WTC11 (cell line): Measurements from ENCODE around the gene EPHA2. TPM values are rescaled to one million over a fixed set of nuclear protein-coding genes. Genes with fewer than 3 reads are reported as not detected.

Experiments used
- ATF1 ChIP-seq: sonication (generic); formaldehyde crosslinking; IDR thresholded peaks from 2 replicates; pipeline ENCODE4 v1.8.1; 2023; ENCODE audit warnings: mild to moderate bottlenecking, moderate library complexity, missing genetic modification reagents
- CBFB ChIP-seq: sonication (generic); formaldehyde crosslinking; IDR thresholded peaks from 2 replicates; pipeline ENCODE4 v1.8.1; 2022; ENCODE audit warnings: mild to moderate bottlenecking, low read depth, missing genetic modification reagents
- CREB1 ChIP-seq: sonication (generic); formaldehyde crosslinking; IDR thresholded peaks from 2 replicates; pipeline ENCODE4 v1.8.0; 2023; ENCODE audit warnings: mild to moderate bottlenecking, missing genetic modification reagents
- ELF4 ChIP-seq: sonication (generic); formaldehyde crosslinking; IDR thresholded peaks from 2 replicates; pipeline ENCODE4 v1.8.1; 2022; ENCODE audit warnings: low read depth, mild to moderate bottlenecking, moderate library complexity, missing genetic modification reagents
- ESRRA ChIP-seq: sonication (generic); formaldehyde crosslinking; IDR thresholded peaks from 2 replicates; pipeline ENCODE4 v1.8.1; 2022; ENCODE audit warnings: mild to moderate bottlenecking, missing genetic modification reagents, borderline replicate concordance
- FOXK1 ChIP-seq: sonication (generic); formaldehyde crosslinking; IDR thresholded peaks from 2 replicates; pipeline ENCODE4 v1.8.0; 2022; ENCODE audit warnings: mild to moderate bottlenecking, moderate library complexity, missing genetic modification reagents
- FOXP1 ChIP-seq: sonication (generic); formaldehyde crosslinking; IDR thresholded peaks from 2 replicates; pipeline ENCODE4 v1.8.0; 2022; ENCODE audit warnings: missing genetic modification reagents, mild to moderate bottlenecking, moderate library complexity, borderline replicate concordance
- GRHL2 ChIP-seq: fragments of 250-450 bp; sonication (Bioruptor Pico); IDR thresholded peaks from 2 replicates; pipeline ENCODE4 v1.8.0; 2022; ENCODE audit warnings: mild to moderate bottlenecking, moderate library complexity; ENCODE audit not compliant: insufficient replicate concordance, severe bottlenecking
- HMGA2 ChIP-seq: fragments of 250-450 bp; sonication (Bioruptor Pico); IDR thresholded peaks from 2 replicates; pipeline ENCODE4 v1.4.0; 2021; ENCODE audit warnings: mild to moderate bottlenecking, moderate library complexity
- IRF2 ChIP-seq: sonication (generic); formaldehyde crosslinking; IDR thresholded peaks from 2 replicates; pipeline ENCODE4 v1.8.0; 2022; ENCODE audit warnings: low read depth, missing genetic modification reagents, borderline replicate concordance
- JAZF1 ChIP-seq: fragments of 250-450 bp; sonication (Bioruptor Pico); IDR thresholded peaks from 2 replicates; pipeline ENCODE4 v1.9.0; 2021; ENCODE audit warnings: moderate library complexity, mild to moderate bottlenecking, inconsistent platforms
- JUN ChIP-seq: sonication (generic); formaldehyde crosslinking; IDR thresholded peaks from 2 replicates; pipeline ENCODE4 v1.8.0; 2023; ENCODE audit warnings: mild to moderate bottlenecking, missing genetic modification reagents
- MXD4 ChIP-seq: fragments of 250-450 bp; sonication (Bioruptor Pico); IDR thresholded peaks from 2 replicates; pipeline ENCODE4 v1.8.0; 2021; ENCODE audit warnings: mild to moderate bottlenecking, moderate library complexity, borderline replicate concordance
- MYBL2 ChIP-seq: sonication (generic); formaldehyde crosslinking; IDR thresholded peaks from 2 replicates; pipeline ENCODE4 v1.8.1; 2023; ENCODE audit warnings: mild to moderate bottlenecking, moderate library complexity, missing genetic modification reagents
- NR2C2 ChIP-seq: sonication (generic); formaldehyde crosslinking; IDR thresholded peaks from 2 replicates; pipeline ENCODE4 v1.8.0; 2022; ENCODE audit warnings: mild to moderate bottlenecking, missing genetic modification reagents
- NR3C1 ChIP-seq: sonication (generic); formaldehyde crosslinking; conservative IDR thresholded peaks from 2 replicates; pipeline ENCODE4 v1.8.1; 2023; ENCODE audit warnings: low read depth, mild to moderate bottlenecking, missing genetic modification reagents
- RORB ChIP-seq: fragments of 250-450 bp; sonication (Bioruptor Pico); IDR thresholded peaks from 2 replicates; pipeline ENCODE4 v1.9.0; 2021; ENCODE audit warnings: mild to moderate bottlenecking
- TCF7 ChIP-seq: sonication (generic); formaldehyde crosslinking; IDR thresholded peaks from 2 replicates; pipeline ENCODE4 v1.8.0; 2022; ENCODE audit warnings: mild to moderate bottlenecking, low read depth, missing genetic modification reagents, moderate library complexity
- TEAD1 ChIP-seq: sonication (generic); formaldehyde crosslinking; IDR thresholded peaks from 2 replicates; pipeline ENCODE4 v1.8.0; 2022; ENCODE audit warnings: mild to moderate bottlenecking, missing genetic modification reagents
- ZNF121 ChIP-seq: sonication (generic); formaldehyde crosslinking; IDR thresholded peaks from 2 replicates; pipeline ENCODE4 v1.8.0; 2023; ENCODE audit warnings: missing genetic modification reagents
- ZNF138 ChIP-seq: sonication (generic); formaldehyde crosslinking; conservative IDR thresholded peaks from 2 replicates; pipeline ENCODE4 v1.8.1; 2022; ENCODE audit warnings: mild to moderate bottlenecking, moderate library complexity, missing genetic modification reagents
- ZNF219 ChIP-seq: sonication (generic); formaldehyde crosslinking; IDR thresholded peaks from 2 replicates; pipeline ENCODE4 v1.8.0; 2023; ENCODE audit warnings: missing genetic modification reagents, mild to moderate bottlenecking, borderline replicate concordance
- ZNF317 ChIP-seq: sonication (generic); formaldehyde crosslinking; IDR thresholded peaks from 2 replicates; pipeline ENCODE4 v1.8.1; 2023; ENCODE audit warnings: low read depth, mild to moderate bottlenecking, moderate library complexity, missing genetic modification reagents, borderline replicate concordance
- ZNF671 ChIP-seq: fragments of 250-450 bp; sonication (Bioruptor Pico); IDR thresholded peaks from 2 replicates; pipeline ENCODE4 v1.8.0; 2021; ENCODE audit warnings: mild to moderate bottlenecking
- total RNA-seq: library from RNA; stranded (reverse); gene quantifications from 3 replicates; pipeline ENCODE4 v1.2.3, GENCODE V29; 2021
- TF ChIP-seq, protein P1 (sequence below): sonication (generic); formaldehyde crosslinking; IDR thresholded peaks from 2 replicates; pipeline ENCODE4 v1.8.0; 2023; ENCODE audit warnings: missing genetic modification reagents
- TF ChIP-seq, protein P2 (sequence below): sonication (generic); formaldehyde crosslinking; IDR thresholded peaks from 2 replicates; pipeline ENCODE4 v1.8.0; 2022; ENCODE audit warnings: mild to moderate bottlenecking, missing genetic modification reagents
- TF ChIP-seq, protein P3 (sequence below): sonication (generic); formaldehyde crosslinking; IDR thresholded peaks from 2 replicates; pipeline ENCODE4 v1.8.1; 2022; ENCODE audit warnings: low read depth, mild to moderate bottlenecking, moderate library complexity, missing genetic modification reagents, borderline replicate concordance
- TF ChIP-seq, protein P4 (sequence below): sonication (generic); formaldehyde crosslinking; IDR thresholded peaks from 2 replicates; pipeline ENCODE4 v1.8.0; 2022; ENCODE audit warnings: mild to moderate bottlenecking, missing genetic modification reagents
- TF ChIP-seq, protein P5 (sequence below): fragments of 250-450 bp; sonication (Bioruptor Pico); IDR thresholded peaks from 2 replicates; pipeline ENCODE4 v1.8.0; 2021; ENCODE audit warnings: mild to moderate bottlenecking
- TF ChIP-seq, protein P6 (sequence below): sonication (generic); formaldehyde crosslinking; IDR thresholded peaks from 2 replicates; pipeline ENCODE4 v1.8.1; 2022; ENCODE audit warnings: mild to moderate bottlenecking, missing genetic modification reagents, moderate library complexity, borderline replicate concordance
- TF ChIP-seq, protein P7 (sequence below): fragments of 250-450 bp; sonication (Bioruptor Pico); conservative IDR thresholded peaks from 2 replicates; pipeline ENCODE4 v1.9.0; 2021; ENCODE audit warnings: mild to moderate bottlenecking

EPHA2 gene
- total RNA-seq, 1 experiment from 2014 or later: 44.4 TPM

DNA sequence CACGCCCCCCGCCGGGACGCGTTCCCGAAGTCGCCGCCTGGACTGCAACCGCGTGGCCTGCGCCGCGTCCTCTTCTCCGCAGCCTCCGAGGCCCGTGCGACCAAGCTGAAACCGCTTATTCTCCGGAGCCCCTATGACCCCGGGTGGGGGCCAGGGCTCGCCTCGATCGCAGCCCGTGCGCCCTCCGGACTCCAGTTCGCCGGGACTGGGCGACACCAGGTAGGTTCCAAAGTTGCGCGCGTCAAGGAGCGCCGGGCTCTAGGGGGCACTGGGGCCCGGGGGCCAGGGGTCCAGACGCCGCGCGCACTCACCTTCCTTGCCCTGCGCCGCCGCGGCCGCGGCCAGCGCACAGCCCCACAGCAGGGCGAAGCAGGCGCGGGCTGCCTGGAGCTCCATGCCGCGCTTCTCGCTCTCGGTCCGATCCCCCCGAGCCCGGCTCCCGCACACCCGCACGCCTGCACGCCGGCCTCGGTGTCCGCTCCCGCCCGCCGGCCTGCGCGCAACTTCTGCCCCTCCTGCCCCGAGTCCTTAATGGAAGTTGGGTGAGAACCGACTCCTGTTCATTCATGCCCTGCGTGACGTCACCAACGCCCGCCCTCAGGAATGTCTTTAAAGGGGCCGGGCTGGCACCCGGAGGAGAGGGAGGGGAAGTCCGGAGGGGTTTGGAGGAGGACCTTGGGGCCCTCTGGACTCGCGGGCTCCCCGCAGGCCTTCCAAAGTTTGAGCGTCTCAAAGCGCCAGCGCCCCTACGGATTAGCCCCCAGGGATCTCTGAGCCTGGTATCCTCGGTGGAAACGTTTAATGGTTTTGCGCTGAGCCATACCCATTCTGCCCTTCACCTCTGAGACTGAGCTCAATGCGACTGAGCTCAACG is at the start of gene EPHA2 (continued):
- no peak for TF ChIP-seq ATF1
- peak; percentile 43; the same call in 1 of the 2 replicates for TF ChIP-seq FOXK1 (CRISPR knock-in tag)
- no peak for TF ChIP-seq NR3C1 (CRISPR knock-in tag)
- TF ChIP-seq ZNF671: no peak
- TF ChIP-seq, protein P1, sequence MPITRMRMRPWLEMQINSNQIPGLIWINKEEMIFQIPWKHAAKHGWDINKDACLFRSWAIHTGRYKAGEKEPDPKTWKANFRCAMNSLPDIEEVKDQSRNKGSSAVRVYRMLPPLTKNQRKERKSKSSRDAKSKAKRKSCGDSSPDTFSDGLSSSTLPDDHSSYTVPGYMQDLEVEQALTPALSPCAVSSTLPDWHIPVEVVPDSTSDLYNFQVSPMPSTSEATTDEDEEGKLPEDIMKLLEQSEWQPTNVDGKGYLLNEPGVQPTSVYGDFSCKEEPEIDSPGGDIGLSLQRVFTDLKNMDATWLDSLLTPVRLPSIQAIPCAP (CRISPR knock-in tag): no peak; the same call in 1 of the 2 replicates
- no peak; the same call in 1 of the 2 replicates for TF ChIP-seq ZNF138 (CRISPR knock-in tag)
- TF ChIP-seq, protein P2, sequence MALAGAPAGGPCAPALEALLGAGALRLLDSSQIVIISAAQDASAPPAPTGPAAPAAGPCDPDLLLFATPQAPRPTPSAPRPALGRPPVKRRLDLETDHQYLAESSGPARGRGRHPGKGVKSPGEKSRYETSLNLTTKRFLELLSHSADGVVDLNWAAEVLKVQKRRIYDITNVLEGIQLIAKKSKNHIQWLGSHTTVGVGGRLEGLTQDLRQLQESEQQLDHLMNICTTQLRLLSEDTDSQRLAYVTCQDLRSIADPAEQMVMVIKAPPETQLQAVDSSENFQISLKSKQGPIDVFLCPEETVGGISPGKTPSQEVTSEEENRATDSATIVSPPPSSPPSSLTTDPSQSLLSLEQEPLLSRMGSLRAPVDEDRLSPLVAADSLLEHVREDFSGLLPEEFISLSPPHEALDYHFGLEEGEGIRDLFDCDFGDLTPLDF (CRISPR knock-in tag): no peak
- no peak; the same call in 1 of the 2 replicates for TF ChIP-seq MYBL2 (CRISPR knock-in tag)
- TF ChIP-seq CREB1 (CRISPR knock-in tag): 0 out of 2 replicates have a peak, but pooled peaks have one; percentile 68
- TF ChIP-seq IRF2: no peak
- TF ChIP-seq, protein P3, sequence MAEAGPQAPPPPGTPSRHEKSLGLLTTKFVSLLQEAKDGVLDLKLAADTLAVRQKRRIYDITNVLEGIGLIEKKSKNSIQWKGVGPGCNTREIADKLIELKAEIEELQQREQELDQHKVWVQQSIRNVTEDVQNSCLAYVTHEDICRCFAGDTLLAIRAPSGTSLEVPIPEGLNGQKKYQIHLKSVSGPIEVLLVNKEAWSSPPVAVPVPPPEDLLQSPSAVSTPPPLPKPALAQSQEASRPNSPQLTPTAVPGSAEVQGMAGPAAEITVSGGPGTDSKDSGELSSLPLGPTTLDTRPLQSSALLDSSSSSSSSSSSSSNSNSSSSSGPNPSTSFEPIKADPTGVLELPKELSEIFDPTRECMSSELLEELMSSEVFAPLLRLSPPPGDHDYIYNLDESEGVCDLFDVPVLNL (CRISPR knock-in tag): no peak
- peak; percentile 86 for TF ChIP-seq TEAD1
- TF ChIP-seq, protein P4, sequence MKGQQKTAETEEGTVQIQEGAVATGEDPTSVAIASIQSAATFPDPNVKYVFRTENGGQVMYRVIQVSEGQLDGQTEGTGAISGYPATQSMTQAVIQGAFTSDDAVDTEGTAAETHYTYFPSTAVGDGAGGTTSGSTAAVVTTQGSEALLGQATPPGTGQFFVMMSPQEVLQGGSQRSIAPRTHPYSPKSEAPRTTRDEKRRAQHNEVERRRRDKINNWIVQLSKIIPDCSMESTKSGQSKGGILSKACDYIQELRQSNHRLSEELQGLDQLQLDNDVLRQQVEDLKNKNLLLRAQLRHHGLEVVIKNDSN (CRISPR knock-in tag): no peak; the same call in 1 of the 2 replicates
- no peak for TF ChIP-seq FOXP1 (CRISPR knock-in tag)
- TF ChIP-seq GRHL2 (CRISPR knock-in tag): no peak
- TF ChIP-seq CBFB (CRISPR knock-in tag): 0 out of 2 replicates have a peak, but pooled peaks have one; percentile 61
- TF ChIP-seq ESRRA (CRISPR knock-in tag): no peak
- TF ChIP-seq ZNF121 (CRISPR knock-in tag): no peak
- TF ChIP-seq MXD4 (CRISPR knock-in tag): no peak
- TF ChIP-seq HMGA2 (CRISPR knock-in tag): no peak
- TF ChIP-seq, protein P5, sequence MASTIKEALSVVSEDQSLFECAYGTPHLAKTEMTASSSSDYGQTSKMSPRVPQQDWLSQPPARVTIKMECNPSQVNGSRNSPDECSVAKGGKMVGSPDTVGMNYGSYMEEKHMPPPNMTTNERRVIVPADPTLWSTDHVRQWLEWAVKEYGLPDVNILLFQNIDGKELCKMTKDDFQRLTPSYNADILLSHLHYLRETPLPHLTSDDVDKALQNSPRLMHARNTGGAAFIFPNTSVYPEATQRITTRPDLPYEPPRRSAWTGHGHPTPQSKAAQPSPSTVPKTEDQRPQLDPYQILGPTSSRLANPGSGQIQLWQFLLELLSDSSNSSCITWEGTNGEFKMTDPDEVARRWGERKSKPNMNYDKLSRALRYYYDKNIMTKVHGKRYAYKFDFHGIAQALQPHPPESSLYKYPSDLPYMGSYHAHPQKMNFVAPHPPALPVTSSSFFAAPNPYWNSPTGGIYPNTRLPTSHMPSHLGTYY (CRISPR knock-in tag): no peak
- TF ChIP-seq ZNF219 (CRISPR knock-in tag): no peak
- TF ChIP-seq ZNF317: no peak
- no peak for TF ChIP-seq TCF7 (CRISPR knock-in tag)
- TF ChIP-seq RORB (CRISPR knock-in tag): no peak
- TF ChIP-seq JUN (CRISPR knock-in tag): no peak
- TF ChIP-seq ELF4 (CRISPR knock-in tag): peak; percentile 48; the same call in 1 of the 2 replicates
- no peak for TF ChIP-seq NR2C2 (CRISPR knock-in tag)
- no peak for TF ChIP-seq JAZF1 (CRISPR knock-in tag)
- TF ChIP-seq, protein P6, sequence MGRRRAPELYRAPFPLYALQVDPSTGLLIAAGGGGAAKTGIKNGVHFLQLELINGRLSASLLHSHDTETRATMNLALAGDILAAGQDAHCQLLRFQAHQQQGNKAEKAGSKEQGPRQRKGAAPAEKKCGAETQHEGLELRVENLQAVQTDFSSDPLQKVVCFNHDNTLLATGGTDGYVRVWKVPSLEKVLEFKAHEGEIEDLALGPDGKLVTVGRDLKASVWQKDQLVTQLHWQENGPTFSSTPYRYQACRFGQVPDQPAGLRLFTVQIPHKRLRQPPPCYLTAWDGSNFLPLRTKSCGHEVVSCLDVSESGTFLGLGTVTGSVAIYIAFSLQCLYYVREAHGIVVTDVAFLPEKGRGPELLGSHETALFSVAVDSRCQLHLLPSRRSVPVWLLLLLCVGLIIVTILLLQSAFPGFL: no peak
- TF ChIP-seq, protein P7, sequence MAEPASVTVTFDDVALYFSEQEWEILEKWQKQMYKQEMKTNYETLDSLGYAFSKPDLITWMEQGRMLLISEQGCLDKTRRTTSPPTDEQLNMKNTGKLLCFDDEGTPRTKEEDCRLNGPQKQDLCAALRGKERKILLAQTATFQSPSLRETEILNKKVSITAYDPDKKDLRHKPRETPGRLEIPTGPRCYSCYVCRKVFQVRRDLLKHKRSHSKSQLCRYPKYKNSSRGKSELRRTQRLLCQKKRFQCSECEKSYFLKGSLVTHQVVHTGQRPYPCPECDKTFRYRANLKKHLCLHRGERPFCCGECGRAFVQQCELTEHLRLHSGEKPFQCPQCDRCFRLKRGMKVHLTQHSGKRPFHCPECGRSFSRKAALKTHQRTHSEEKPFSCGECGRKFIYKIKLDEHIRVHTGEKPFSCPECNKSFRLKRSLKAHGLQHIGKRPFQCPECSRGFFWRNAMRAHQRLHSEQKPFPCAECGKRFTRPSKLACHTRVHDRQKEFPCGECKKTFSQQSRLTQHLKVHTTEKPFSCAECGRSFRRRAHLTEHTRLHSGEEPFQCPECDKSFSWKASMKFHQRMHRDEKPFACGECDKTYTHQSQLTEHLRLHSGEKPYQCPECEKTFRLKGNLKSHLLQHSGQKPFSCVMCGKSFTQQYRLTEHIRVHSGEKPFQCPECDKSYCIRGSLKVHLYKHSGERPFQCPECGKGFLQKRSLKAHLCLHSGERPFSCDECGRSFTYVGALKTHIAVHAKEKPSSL (CRISPR knock-in tag): no peak
